Pons (tissue), 1 donor: ENCODE measurements around the gene CDK4.

Source experiments
- DNase-seq: peaks from one replicate; pipeline ENCODE4 v3.0.0-alpha.2; 2016; ENCODE audit warnings: low spot score

CDK4 gene

DNA sequence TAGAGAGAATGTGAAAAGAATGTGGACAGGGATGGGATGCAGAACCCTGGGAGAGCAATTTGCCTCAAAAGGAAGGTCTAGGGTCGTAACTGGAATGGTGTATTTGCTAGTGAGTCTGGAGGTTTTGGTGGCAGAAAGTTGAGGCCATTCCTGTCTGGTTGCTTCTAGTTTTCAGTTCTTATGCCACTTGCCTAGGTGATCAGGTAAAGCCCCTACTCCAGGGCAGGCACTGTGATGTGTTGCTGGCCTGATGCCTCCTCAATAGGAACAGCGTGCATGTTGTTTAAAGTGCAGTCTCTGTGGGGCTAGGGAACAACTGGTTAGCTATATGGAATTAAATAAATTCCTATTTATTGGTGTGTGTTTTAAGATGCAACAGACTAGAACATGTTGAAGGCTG lies 51.8 kb downstream of the CDK4 start:
- DNase-seq: no peak

GRCh38 chr12:57698414-57698813 lies 53.7 kb downstream of the CDK4 start:
- DNase-seq: no peak
